GM04504 (cell line): ENCODE results near the gene GOLGA5.
"Not testable (repeated sequence)": the region's sequence is repeated elsewhere in the genome, so short reads cannot be mapped to it uniquely, and the experiment has no call there.

Source experiments
- DNase-seq: peaks from one replicate; pipeline ENCODE4 v3.0.0-alpha.2; 2012; ENCODE audit warnings: low read depth

Gene GOLGA5

DNA sequence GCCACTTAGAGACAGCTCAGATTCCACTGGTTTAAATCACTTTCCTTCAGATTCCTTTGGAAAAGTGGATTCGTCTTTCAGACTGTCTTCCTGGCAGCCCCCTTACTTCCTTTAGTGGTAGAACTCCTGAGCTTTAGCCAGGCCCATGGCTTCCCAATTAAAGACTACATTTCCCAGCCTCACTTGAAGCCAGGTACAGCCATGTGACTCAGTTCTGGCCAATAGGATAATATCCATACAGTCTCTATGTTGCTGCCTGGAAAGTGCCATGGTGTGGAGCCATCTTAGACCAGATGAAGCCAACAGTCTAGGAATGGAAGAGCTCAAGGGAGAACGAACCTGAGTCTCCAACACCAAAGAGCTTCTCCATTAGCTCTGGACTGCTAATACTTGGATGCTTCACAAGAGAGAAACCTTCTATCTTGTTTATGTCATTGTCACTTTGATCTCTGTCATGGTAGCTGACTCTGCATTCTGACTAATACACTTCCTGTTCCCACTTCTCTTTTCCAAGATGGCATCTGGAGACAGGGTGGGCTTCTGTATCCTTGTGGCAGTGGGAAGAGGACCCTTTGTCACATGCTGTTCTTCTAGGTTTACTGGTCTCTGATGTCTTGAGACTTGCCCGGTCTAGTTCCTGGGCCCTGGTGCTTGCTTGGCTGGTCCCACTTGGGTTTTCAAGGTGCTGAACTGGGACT is 15.1 kb upstream of the GOLGA5 start:
- not testable (repeated sequence) for DNase-seq

GRCh38 chr14:92780444-92781232 is 13.5 kb upstream of the GOLGA5 start:
- peak; percentile 39 for DNase-seq

- no peak for DNase-seq
Measured at GRCh38 chr14:92781350-92781749, 12.8 kb upstream of the GOLGA5 start.

- DNase-seq = peak; percentile 44
Measured at GRCh38 chr14:92783813-92784431, 10.2 kb upstream of the GOLGA5 start.

GRCh38 chr14:92785667-92786426 is 8.3 kb upstream of the GOLGA5 start:
- peak; percentile 39 for DNase-seq

- DNase-seq = no peak
Measured at GRCh38 chr14:92786427-92786756, 7.7 kb upstream of the GOLGA5 start.

DNA sequence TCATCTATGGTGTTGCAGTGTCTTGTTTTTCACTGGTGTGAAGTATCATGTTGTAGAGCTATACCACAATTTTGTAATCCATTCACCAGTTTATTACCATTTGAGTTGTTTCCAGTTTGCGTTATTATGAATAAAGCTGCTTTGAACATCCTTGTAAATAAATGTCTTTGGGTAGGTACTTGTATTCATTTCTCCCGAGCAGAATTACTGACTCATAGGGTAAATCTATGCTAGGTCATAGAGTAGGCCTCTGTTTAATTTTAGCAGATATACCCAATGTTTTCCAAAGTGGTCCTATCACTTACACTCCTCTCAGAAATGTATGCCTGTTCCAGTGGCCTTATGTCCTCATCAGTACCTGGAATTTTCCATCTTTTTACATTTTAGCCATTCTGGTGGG is 6.6 kb upstream of the GOLGA5 start:
- no peak for DNase-seq

GRCh38 chr14:92789457-92790089 is 4.5 kb upstream of the GOLGA5 start:
- DNase-seq = no peak

DNA sequence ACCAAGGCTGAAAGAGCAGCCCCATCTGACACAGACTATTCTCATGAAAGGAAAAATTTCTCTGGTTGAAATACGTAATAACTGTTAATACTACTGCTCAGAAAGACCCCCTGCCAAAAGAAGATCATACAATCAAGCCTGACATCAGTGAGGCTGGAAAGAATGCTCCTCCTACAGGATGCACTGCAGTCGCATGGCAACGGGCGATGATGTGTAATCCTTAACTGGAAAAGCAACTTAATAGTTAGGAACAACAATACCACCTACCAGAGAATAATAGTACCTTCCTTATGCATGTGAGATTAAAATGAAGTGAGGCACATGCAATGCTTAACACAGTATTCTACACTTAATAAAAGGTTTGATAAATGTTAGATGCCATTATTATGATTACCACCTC is 1.2 kb upstream of the GOLGA5 start:
- DNase-seq = no peak

GRCh38 chr14:92794547-92794941 is 439 bp downstream of the GOLGA5 start:
- no peak for DNase-seq

- no peak for DNase-seq
Measured at GRCh38 chr14:92794961-92795360, 856 bp downstream of the GOLGA5 start.

DNA sequence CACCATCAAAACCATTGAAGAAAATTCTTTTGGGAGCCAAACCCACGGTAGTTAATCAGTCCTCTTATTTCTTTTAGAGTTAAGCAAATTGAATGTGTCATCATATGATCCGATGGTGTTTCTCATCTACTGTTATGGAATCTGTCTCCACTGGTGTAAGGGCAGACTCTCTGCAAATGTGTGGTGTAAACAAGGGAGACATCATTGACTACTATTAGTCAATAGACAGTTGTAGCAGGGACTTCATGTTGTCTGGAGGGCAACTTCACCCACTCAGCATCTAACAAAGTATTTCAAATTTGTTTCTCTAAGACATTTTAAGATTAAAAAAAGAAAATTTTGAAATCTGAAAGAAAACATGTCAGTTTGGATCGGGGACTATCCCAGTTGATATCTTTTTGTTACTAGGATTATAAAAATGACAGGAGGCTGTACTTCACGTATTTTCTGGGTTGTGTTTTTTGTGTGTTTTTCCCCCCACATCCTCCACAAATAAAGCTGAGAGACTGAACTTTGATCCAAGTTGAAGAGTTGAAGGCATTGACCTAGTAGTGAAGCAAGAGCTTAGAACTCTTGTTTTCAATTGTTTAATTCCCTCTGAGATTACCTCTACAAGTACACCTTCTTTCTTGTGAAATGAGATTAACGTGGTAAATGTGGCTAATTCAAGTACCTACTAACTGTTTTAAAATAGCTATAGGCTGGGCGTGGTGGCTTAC is 4.0 kb downstream of the GOLGA5 start:
- no peak for DNase-seq

GRCh38 chr14:92798811-92799210 is 4.7 kb downstream of the GOLGA5 start:
- no peak for DNase-seq

- DNase-seq = no peak
Measured at GRCh38 chr14:92800012-92800411, 5.9 kb downstream of the GOLGA5 start.

DNA sequence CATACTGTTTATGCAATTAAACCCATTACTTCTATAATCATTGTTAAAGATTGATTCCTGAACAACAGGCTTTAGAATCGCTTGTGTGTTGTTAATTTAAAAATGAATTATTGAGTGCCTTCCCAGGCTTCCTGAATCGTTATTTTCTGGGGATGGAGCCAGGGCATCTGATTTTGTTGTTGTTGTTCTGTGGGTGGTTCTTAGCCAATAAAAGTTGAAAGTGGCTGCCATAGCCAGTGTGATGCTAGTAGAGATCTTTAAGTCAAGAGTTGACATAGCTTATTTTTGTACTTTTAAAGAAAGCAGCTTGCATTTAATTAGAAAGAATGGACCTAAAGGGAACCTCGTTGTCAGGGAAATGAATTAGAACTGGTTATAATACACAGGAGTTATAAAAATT is 6.4 kb downstream of the GOLGA5 start:
- no peak for DNase-seq

DNA sequence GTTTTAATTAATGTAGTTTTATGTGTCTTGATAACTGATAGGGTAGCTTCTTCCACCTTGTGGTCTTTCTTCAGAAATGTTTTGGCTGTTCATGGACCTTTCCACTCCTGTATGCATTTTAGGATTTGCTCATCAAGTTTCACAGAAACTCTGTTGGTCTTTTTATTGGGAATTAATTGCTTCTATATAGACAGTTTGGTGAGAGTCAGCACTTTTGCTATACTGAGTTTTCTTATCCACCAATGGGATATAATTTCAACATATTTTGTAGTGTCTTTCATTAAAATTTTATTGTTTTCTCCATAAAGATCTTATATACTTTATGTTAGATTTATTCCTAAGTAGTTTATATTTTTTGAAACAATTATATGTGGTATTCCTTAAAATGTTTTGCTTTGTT is 7.8 kb downstream of the GOLGA5 start:
- no peak for DNase-seq

- DNase-seq = no peak
Measured at GRCh38 chr14:92802678-92803077, 8.6 kb downstream of the GOLGA5 start.

GRCh38 chr14:92813201-92813600 is 19.1 kb downstream of the GOLGA5 start:
- no peak for DNase-seq

- DNase-seq = no peak
Measured at GRCh38 chr14:92819011-92819597, 25.0 kb downstream of the GOLGA5 start.

- not testable (repeated sequence) for DNase-seq
Measured at GRCh38 chr14:92819680-92820535, 25.8 kb downstream of the GOLGA5 start.
